HepG2 (cell line): Measurements from ENCODE around the gene HOXA1. TPM values are rescaled to one million over a fixed set of nuclear protein-coding genes. Genes with fewer than 3 reads are reported as not detected.

ENCODE experiments used
- ATAC-seq: fragments of 200-7000 bp; cut with Tn5 transposase; 3 replicates; pipeline ENCODE4 v1.9.1; 2020; ENCODE audit warnings: mild to moderate bottlenecking, moderate library complexity
- BruUV-seq: library from RNA; stranded (reverse); fragments of 400-500 nt; replicated peaks from 2 replicates; lab custom pipeline; 2021; lab: Mats Ljungman, UMichigan
- CTCF ChIA-PET: fragments of 300-600 bp; formaldehyde crosslinking; extraction: SDS; loops from one replicate; lab custom pipeline; 2021; ENCODE audit warnings: low total read pairs, inconsistent platforms, low intra/inter-chr PET ratio; lab: Yijun Ruan, JAX
- POLR2A ChIA-PET: fragments of 350-600 bp; sonication (Branson Sonifier 250); formaldehyde crosslinking; loops from one replicate; lab custom pipeline; 2020; ENCODE audit warnings: antibody characterized with exemption, inconsistent platforms; lab: Yijun Ruan, JAX
- DNase-seq: peaks from one replicate; pipeline ENCODE4 v3.0.0-alpha.2; 2015; ENCODE audit warnings: low spot score
- FAIRE-seq: peaks from 3 replicates; lab custom pipeline; 2011; peaks lifted over from hg19 to GRCh38; lab: Jason Lieb, UNC
- H2AFZ ChIP-seq: one replicate; pipeline ENCODE4 v1.6.1; 2011; ENCODE audit warnings: low read length, inconsistent platforms
- H3K27ac ChIP-seq: fragments of 300-600 bp; 3 replicates; pipeline ENCODE4 v1.8.0; 2011; ENCODE audit warnings: mixed run types, mild to moderate bottlenecking, mixed read lengths, low read length, inconsistent platforms; ENCODE audit not compliant: insufficient read depth; ENCODE audit errors: extremely low read length
- H3K27me3 ChIP-seq, 2 experiments: fragments of 200-600 bp in 1 of 2; 2 replicates in 1 of 2; 3 replicates in 1 of 2; pipeline versions ENCODE4 v1.6.0 to v1.8.0; 2011; ENCODE audit warnings: low read length in 2 of 2, mild to moderate bottlenecking in 2 of 2, moderate library complexity in 2 of 2, inconsistent platforms in 1 of 2; ENCODE audit not compliant: insufficient read depth in 2 of 2, control insufficient read depth in 1 of 2
- H3K36me3 ChIP-seq, 2 experiments: fragments of 200-600 bp in 1 of 2; replicated peaks in 1 of 2; 2 replicates in 1 of 2; 3 replicates in 1 of 2; pipeline versions ENCODE4 v1.5.1 to v1.8.0; 2011; ENCODE audit warnings: low read length in 2 of 2, inconsistent platforms in 1 of 2; ENCODE audit not compliant: insufficient read depth in 2 of 2, control insufficient read depth in 1 of 2
- H3K4me1 ChIP-seq: 2 replicates; pipeline ENCODE4 v1.5.1; 2012; ENCODE audit warnings: low read length, inconsistent platforms; ENCODE audit not compliant: insufficient read depth
- H3K4me2 ChIP-seq: 2 replicates; pipeline ENCODE4 v1.6.0; 2011; ENCODE audit warnings: low read depth, low read length, inconsistent platforms
- H3K4me3 ChIP-seq, 3 experiments: fragments of 200-600 bp in 1 of 3; sonication (generic), shearing (Covaris generic) in 1 of 3; replicated peaks in 1 of 3; 2 replicates each; pipeline ENCODE4 v1.5.1; 2011 to 2016; ENCODE audit warnings: low read length in 3 of 3, inconsistent platforms in 2 of 3, low read depth in 2 of 3, mild to moderate bottlenecking in 2 of 3, control low read depth in 1 of 3, mixed read lengths in 1 of 3; ENCODE audit not compliant: insufficient read depth in 1 of 3
- H3K79me2 ChIP-seq: one replicate; pipeline ENCODE4 v1.6.1; 2011; ENCODE audit warnings: low read length, inconsistent platforms; ENCODE audit not compliant: insufficient read depth
- H3K9ac ChIP-seq: 2 replicates; pipeline ENCODE4 v1.6.0; 2011; ENCODE audit warnings: mild to moderate bottlenecking, low read depth, low read length, inconsistent platforms; ENCODE audit not compliant: insufficient read depth
- H3K9me3 ChIP-seq: 2 replicates; pipeline ENCODE4 v1.5.1; 2012; ENCODE audit warnings: mild to moderate bottlenecking, low read length
- H4K20me1 ChIP-seq: 2 replicates; pipeline ENCODE4 v1.6.0; 2011; ENCODE audit warnings: inconsistent platforms, mild to moderate bottlenecking, low read length, moderate library complexity; ENCODE audit not compliant: insufficient read depth
- CREM ChIP-seq, 2 experiments: sonication (generic) in 1 of 2; formaldehyde crosslinking in 1 of 2; IDR thresholded peaks; 2 replicates each; pipeline versions ENCODE4 v1.4.0 to v1.6.1; 2016 to 2020; ENCODE audit warnings: antibody characterized with exemption in 1 of 2, mild to moderate bottlenecking in 1 of 2, missing genetic modification reagents in 1 of 2
- PITX1 ChIP-seq: sonication (generic); formaldehyde crosslinking; IDR thresholded peaks from 2 replicates; pipeline ENCODE4 v1.5.1; 2020; ENCODE audit warnings: mild to moderate bottlenecking, missing genetic modification reagents
- SMARCC2 ChIP-seq: fragments of 450-650 bp; IDR thresholded peaks from 2 replicates; pipeline ENCODE4 v1.6.1; 2017; ENCODE audit warnings: antibody characterized with exemption, mild to moderate bottlenecking
- TCF12 ChIP-seq, 2 experiments: fragments of 450-650 bp in 1 of 2; sonication (generic) in 1 of 2; formaldehyde crosslinking in 1 of 2; IDR thresholded peaks; 2 replicates each; pipeline versions ENCODE4 v1.6.1 to v1.8.0; 2017 to 2022; ENCODE audit warnings: antibody characterized with exemption in 1 of 2, mild to moderate bottlenecking in 1 of 2, missing genetic modification reagents in 1 of 2, moderate library complexity in 1 of 2
- ZNF562 ChIP-seq: sonication (generic); formaldehyde crosslinking; IDR thresholded peaks from 2 replicates; pipeline ENCODE4 v1.8.0; 2022; ENCODE audit warnings: missing genetic modification reagents, borderline replicate concordance
- ZNF850 ChIP-seq: sonication (generic); formaldehyde crosslinking; conservative IDR thresholded peaks from 2 replicates; pipeline ENCODE4 v1.9.0; 2021; ENCODE audit warnings: mild to moderate bottlenecking, missing genetic modification reagents
- ZSCAN21 ChIP-seq: sonication (generic); formaldehyde crosslinking; IDR thresholded peaks from 2 replicates; pipeline ENCODE4 v1.8.0; 2022; ENCODE audit warnings: mild to moderate bottlenecking, missing genetic modification reagents, moderate library complexity, borderline replicate concordance
- ZSCAN31 ChIP-seq: sonication (generic); formaldehyde crosslinking; IDR thresholded peaks from 2 replicates; pipeline ENCODE4 v1.5.0; 2020; ENCODE audit warnings: low read depth, mild to moderate bottlenecking, missing genetic modification reagents
- WGBS: methylation state at CpG from one replicate; pipeline ENCODE4 v1.1.6; 2017; ENCODE audit warnings: low lambda C conversion rate; 5-methylcytosine and 5-hydroxymethylcytosine counted together
- in situ Hi-C: cut with HindIII; loops from 2 replicates; pipeline ENCODE4 v1.10.0; 2017; ENCODE audit warnings: low pct_unique_long_range_greater_than_20kb; ENCODE audit not compliant: extremely low pct_ligation_motif_present
- intact Hi-C: fragments of 100-400 bp; cut with micrococcal nuclease; formaldehyde crosslinking; loops from one replicate; pipeline ENCODE4 v1.10.0; 2022; ENCODE audit not compliant: unreplicated experiment
- polyA plus RNA-seq, 8 experiments: library from polyadenylated mRNA; depleted of rRNA in 3 of 8; stranded (reverse) in 7 of 8; unstranded in 1 of 8; fragments of >200 nt; fragmentation: Illumina TruSeq in 4 of 8; extraction: Trizol in 4 of 8; gene quantifications; 2 replicates each; pipeline versions ENCODE4 v1.2.1 to v1.2.3, GENCODE V29; 2011 to 2016; ENCODE audit warnings: low read depth in 4 of 8, missing spikeins in 1 of 8, mixed read lengths in 1 of 8; ENCODE audit not compliant: insufficient read depth in 1 of 8
- total RNA-seq, 5 experiments: library from RNA; depleted of rRNA; stranded (reverse); fragments of >200 nt; fragmentation: Illumina TruSeq; extraction: Trizol; gene quantifications; 2 replicates each; pipeline ENCODE4 v1.2.3, GENCODE V29; 2016; ENCODE audit warnings: low read depth in 1 of 5
- TF ChIP-seq, protein P1 (sequence below): sonication (generic); formaldehyde crosslinking; IDR thresholded peaks from 2 replicates; pipeline ENCODE4 v1.4.0; 2020; ENCODE audit warnings: missing genetic modification reagents
- TF ChIP-seq, protein P2 (sequence below): sonication (generic); formaldehyde crosslinking; IDR thresholded peaks from 2 replicates; pipeline ENCODE4 v1.4.0; 2020; ENCODE audit warnings: mild to moderate bottlenecking, missing genetic modification reagents

Gene HOXA1
- total and polyA plus RNA-seq, 2 of the 13 experiments (the other 11 are each of a cell fraction or from before 2014, with no cell fraction given) = 0.18 to 0.20 TPM

DNA sequence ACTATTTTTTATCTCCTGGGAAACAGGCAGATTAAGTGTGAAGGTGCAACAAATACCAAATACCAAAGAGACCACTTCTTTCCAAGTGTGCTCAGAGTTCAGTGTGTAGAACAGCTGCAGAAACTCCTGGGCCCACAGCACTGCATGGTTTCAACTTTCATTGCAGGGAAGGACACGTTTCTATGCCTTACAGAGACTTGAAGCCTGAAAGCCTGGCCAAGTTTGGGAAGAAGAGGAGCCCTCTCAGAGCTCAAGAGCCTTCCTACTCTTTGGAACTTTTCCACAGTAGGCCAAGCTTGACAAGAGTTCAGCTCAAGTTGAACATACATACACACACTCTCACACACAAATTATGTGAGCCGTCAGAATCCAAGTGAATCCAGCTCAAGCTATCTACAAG, 32.2 kb upstream of the HOXA1 start:
- no peak overlapping the region for H2AFZ ChIP-seq
- H4K20me1 ChIP-seq = no peaks in the 10 kb centered on the region
- 55% methylated on average over 2 of the region's 2 CpGs for WGBS
- no peak for ATAC-seq
- intact Hi-C loops (no loop called here), in situ Hi-C loops (no loop called here)
- no peak overlapping the region for H3K4me3 ChIP-seq
- no peaks in the 10 kb centered on the region for H3K27me3 ChIP-seq
- no peak for DNase-seq
- FAIRE-seq = peak; percentile 44
- no TSS peak for BruUV-seq
- TF ChIP-seq ZSCAN21 (CRISPR knock-in tag) (no peak), CREM (IDR thresholded peaks at IDR 0.05) (no peak), CREM (CRISPR knock-in tag; IDR thresholded peaks at IDR 0.05) (no peak), ZSCAN31 (no peak), TCF12 (IDR thresholded peaks at IDR 0.05) (no peak), TCF12 (CRISPR knock-in tag; IDR thresholded peaks at IDR 0.05) (no peak), ZNF850 (CRISPR knock-in tag) (no peak), SMARCC2 (no peak), PITX1 (CRISPR knock-in tag) (no peak), ZNF562 (CRISPR knock-in tag) (no peak)
- TF ChIP-seq, protein P1, sequence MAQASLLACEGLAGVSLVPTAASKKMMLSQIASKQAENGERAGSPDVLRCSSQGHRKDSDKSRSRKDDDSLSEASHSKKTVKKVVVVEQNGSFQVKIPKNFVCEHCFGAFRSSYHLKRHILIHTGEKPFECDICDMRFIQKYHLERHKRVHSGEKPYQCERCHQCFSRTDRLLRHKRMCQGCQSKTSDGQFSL (CRISPR knock-in tag) = no peak
- TF ChIP-seq, protein P2, sequence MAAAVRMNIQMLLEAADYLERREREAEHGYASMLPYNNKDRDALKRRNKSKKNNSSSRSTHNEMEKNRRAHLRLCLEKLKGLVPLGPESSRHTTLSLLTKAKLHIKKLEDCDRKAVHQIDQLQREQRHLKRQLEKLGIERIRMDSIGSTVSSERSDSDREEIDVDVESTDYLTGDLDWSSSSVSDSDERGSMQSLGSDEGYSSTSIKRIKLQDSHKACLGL (CRISPR knock-in tag) = no peak
- CTCF ChIA-PET = no interaction called here
- H3K9ac ChIP-seq = 0 out of 2 replicates have a peak overlapping the region, but pooled peaks have one; percentile 0
- POLR2A ChIA-PET = interaction anchor here (0.9 to 1.2 kb wide), 2 partner anchors 8 to 32 kb away, joined by 3 read pairs; partner anchors contain the start of gene HOXA1
- H3K36me3 ChIP-seq = peaks cover 0 to 8% of the 10 kb centered on the region in 2 experiments; a peak in 1 of 5 replicates
- H3K27ac ChIP-seq = no peak overlapping the region
- no peaks in the 10 kb centered on the region for H3K9me3 ChIP-seq
- H3K4me2 ChIP-seq = 0 out of 2 replicates have a peak overlapping the region, but pooled peaks have one; percentile 11
- peaks cover 9% of the 10 kb centered on the region for H3K79me2 ChIP-seq
- peaks cover 88% of the 10 kb centered on the region for H3K4me1 ChIP-seq
